VCaP (cell line): ENCODE results near the gene ACOT9.

Source experiments
- H3K27ac ChIP-seq: fragments of 450-650 bp; 2 replicates; pipeline ENCODE4 v1.5.1; 2017
- TF ChIP-seq, protein P1 (sequence below): fragments of 450-650 bp; conservative IDR thresholded peaks from 2 replicates; pipeline ENCODE4 v1.5.1; 2017; ENCODE audit warnings: mild to moderate bottlenecking, moderate library complexity

The ACOT9 gene

DNA sequence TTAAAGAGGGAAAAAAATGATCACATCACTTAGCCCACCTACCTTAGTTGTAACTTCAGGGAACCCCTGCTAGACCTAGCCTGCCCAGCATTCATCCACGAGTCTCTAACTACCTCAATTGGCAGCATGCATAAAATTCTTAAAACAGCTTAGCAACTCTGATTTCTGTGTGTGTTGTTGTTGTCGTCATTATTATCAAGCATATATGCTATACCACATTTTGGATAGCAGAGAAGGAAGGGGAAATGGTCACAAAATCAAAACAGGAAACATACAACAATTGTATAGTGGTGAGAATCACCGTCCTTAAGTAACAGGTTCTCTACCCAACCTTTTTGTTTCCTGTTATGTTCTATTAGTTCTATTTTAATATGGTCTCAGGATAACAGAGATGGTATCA, 2.7 kb upstream of the ACOT9 start:
- H3K27ac ChIP-seq = no peak overlapping the region
- TF ChIP-seq, protein P1, sequence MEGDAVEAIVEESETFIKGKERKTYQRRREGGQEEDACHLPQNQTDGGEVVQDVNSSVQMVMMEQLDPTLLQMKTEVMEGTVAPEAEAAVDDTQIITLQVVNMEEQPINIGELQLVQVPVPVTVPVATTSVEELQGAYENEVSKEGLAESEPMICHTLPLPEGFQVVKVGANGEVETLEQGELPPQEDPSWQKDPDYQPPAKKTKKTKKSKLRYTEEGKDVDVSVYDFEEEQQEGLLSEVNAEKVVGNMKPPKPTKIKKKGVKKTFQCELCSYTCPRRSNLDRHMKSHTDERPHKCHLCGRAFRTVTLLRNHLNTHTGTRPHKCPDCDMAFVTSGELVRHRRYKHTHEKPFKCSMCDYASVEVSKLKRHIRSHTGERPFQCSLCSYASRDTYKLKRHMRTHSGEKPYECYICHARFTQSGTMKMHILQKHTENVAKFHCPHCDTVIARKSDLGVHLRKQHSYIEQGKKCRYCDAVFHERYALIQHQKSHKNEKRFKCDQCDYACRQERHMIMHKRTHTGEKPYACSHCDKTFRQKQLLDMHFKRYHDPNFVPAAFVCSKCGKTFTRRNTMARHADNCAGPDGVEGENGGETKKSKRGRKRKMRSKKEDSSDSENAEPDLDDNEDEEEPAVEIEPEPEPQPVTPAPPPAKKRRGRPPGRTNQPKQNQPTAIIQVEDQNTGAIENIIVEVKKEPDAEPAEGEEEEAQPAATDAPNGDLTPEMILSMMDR = no peak

DNA sequence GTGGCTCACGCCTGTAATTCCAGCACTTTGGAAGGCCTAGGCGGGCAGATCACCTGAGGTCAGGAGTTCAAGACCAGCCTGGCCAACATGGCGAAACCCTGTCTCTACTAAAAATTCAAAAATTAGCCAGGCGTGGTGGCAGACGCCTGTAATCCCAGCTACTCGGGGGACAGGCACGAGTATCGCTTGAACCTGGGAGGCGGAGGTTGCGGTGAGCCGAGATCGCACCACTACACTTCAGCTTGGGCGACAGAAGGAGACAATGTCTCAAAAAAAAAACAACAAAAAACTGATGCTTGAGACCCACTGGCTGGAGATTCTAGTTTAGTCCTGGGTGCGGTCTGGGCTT, 521 bp upstream of the ACOT9 start:
- H3K27ac ChIP-seq = peak overlapping the region; percentile 66

DNA sequence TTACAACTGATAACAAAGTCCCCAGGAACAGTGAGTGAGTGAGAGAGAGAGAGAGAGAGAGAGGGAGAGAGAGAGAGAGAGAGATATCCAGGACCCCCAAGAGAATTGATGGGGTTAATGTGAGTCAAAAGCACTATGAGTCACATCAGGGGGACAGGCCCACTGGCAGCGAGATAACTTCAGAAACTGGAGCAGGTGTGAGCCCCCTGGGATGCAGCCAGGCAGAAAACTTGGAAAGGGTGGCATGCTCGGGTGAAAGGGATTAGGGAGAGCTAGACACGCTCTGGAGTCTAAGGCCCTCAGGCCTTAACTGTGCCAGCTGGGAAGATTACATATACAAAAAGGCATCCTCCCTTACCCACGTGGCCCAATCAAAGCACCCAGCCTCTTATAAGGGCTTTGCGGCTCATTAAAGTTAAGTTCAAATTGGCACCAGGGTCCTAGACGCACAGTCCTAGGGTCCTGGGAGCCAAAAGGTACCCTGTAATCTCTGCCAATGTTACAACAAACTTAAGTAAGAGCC, 841 bp downstream of the ACOT9 start:
- TF ChIP-seq, protein P1 = no peak
- peak overlapping the region; percentile 66 for H3K27ac ChIP-seq

DNA sequence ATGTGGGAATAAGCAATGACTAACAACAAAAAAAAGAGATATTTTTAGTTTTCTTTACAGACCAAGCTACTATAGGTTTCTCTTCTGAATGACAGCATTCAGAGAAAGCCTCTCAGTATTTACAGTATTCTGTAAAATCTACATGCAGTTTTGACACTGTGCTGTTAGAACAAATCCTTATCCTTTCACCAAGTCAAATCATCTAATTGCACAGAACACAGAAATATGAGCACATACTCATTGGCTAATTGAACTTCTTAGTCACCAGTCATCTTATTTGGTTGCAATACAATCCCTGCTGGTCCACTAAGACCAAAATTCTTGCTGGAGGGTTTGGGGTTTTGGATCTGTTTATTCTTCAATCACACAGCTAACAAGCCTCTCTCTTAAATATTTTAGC, 5.7 kb downstream of the ACOT9 start:
- TF ChIP-seq, protein P1 = no peak
- H3K27ac ChIP-seq = no peak overlapping the region

DNA sequence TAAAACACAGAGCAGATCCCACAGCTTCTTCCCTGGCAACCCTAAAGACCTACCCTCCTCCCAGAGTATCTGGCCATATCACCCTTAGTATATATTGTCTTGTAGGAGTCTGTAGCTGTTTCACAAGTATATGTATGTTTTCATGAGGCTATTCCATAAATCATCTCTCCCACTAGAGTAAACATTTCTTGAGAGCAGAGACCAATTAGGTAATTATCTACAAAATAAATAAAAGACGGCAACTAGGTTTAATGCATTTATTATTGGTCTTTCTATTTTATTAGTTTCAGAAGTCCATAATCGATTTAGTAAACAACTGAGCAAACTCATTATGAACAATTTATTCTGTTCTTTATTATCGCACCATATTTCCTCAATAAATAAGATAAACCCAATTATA, 7.0 kb downstream of the ACOT9 start:
- peak overlapping the region; percentile 36; the same call in 1 of the 2 replicates for H3K27ac ChIP-seq
- TF ChIP-seq, protein P1 = no peak

DNA sequence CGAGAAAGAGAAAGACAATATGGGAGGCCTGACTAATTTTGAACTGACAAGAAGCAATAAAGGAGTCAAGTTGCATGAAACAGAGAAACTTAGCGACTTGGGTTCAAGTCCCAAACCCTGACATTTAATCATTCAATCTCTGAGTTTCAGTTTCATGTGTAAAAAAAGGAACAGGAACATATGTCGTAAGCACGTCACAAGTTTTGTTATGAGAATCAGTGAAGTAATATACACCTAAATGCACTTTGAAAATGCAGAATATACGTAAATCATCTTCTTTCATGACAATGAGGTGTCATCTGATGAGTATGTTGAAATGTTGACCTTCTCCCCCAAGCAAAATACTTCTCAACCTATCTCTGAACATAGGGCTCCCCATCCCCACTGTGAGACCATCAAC, 10.4 kb downstream of the ACOT9 start:
- TF ChIP-seq, protein P1 = no peak
- no peak overlapping the region for H3K27ac ChIP-seq

DNA sequence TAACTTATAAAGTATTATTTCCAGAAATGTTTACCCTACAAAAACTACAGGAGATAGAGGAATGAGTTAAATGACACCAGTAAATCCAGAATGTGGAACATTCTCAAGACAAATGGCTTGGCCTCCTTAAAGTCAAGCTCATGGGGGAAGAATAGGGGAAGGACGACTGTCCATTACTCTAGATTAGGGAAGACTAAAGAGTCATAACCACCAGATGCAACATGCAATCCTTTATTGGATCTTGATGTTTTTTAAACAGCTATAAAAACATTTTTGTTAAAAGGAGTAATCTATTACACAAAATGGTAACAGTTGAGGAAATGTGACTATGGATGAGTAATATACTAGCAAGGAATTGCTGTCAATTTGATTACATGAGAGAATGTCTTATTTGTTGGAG, 11.1 kb downstream of the ACOT9 start:
- TF ChIP-seq, protein P1 = no peak
- no peak overlapping the region for H3K27ac ChIP-seq

DNA sequence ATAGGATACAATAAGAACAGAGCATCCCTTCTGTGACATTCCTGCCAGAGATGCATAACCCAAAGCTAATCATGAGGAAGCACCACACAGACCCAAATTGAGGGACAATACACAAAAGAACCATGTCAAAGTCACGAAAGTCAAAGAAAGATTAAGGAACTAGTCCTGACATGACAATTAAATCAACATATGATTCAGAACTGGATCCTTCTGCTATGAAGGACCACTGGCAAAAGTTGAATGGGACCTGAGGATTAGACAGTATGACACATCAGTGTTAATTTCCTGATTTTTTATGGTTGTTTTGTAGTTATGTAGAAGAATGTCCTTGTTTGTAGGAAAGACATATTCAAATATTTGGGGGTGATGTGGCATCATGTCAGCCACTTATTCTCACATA, 13.9 kb downstream of the ACOT9 start:
- H3K27ac ChIP-seq = no peak overlapping the region
- TF ChIP-seq, protein P1 = no peak
